Muscle of back (tissue), 13 donors: ENCODE measurements around the gene RHOD. TPM values are rescaled to one million over a fixed set of nuclear protein-coding genes. Genes with fewer than 3 reads are reported as not detected.
A peak's percentile ranks its signal among the peaks of the same experiment; 100 is the strongest.

Experiments used
- DNase-seq, 3 donors: peaks; one replicate each; pipeline versions ENCODE4 v3.0.0 to v3.0.0-alpha.2; 2013
- long read RNA-seq, 9 donors: transcript quantifications; one replicate each; lab custom pipeline, GENCODE V29; 2026
- polyA plus RNA-seq, 10 donors: library from polyadenylated mRNA; unstranded; fragments of 120-200 nt; gene quantifications; one replicate each; pipeline ENCODE4 v1.2.1, GENCODE V29; 2013; ENCODE audit not compliant: insufficient read length in 10 of 10

Gene RHOD
- polyA plus RNA-seq: 10 to 100 TPM in 8 of 10 donors, 1 to 10 TPM in 2; 9.4 to 18.4 (median 14.3) TPM
- long read RNA-seq, donor 1, transcript RHOD-201 (5 exons, 1,129 nt): major isoform, 8 of 8 reads
- long read RNA-seq, donor 1, partial matches to known transcripts: 0 of 8 reads
- long read RNA-seq, donor 1, other reads (novel, unspliced or antisense): 0 of 8 reads
- long read RNA-seq, donor 2, transcript RHOD-201 (5 exons, 1,129 nt): major isoform, 5 of 5 reads
- long read RNA-seq, donor 2, partial matches to known transcripts: 0 of 5 reads
- long read RNA-seq, donor 2, other reads (novel, unspliced or antisense): 0 of 5 reads
- long read RNA-seq, donor 3: 0 reads
- long read RNA-seq, donor 4, transcript RHOD-201 (5 exons, 1,129 nt): major isoform, 8 of 8 reads
- long read RNA-seq, donor 4, partial matches to known transcripts: 0 of 8 reads
- long read RNA-seq, donor 4, other reads (novel, unspliced or antisense): 0 of 8 reads
- long read RNA-seq, donor 5, transcript RHOD-201 (5 exons, 1,129 nt): major isoform, 10 of 10 reads
- long read RNA-seq, donor 5, partial matches to known transcripts: 0 of 10 reads
- long read RNA-seq, donor 5, other reads (novel, unspliced or antisense): 0 of 10 reads
- long read RNA-seq, donor 6, transcript RHOD-201 (5 exons, 1,129 nt): major isoform, 9 of 16 reads
- long read RNA-seq, donor 6, partial matches to known transcripts: 7 of 16 reads
- long read RNA-seq, donor 6, other reads (novel, unspliced or antisense): 0 of 16 reads
- long read RNA-seq, donor 7, transcript RHOD-201 (5 exons, 1,129 nt): major isoform, 8 of 8 reads
- long read RNA-seq, donor 7, partial matches to known transcripts: 0 of 8 reads
- long read RNA-seq, donor 7, other reads (novel, unspliced or antisense): 0 of 8 reads
- long read RNA-seq, donor 8, partial matches to known transcripts: 0 of 4 reads
- long read RNA-seq, donor 8, other reads (novel, unspliced or antisense): 0 of 4 reads
- long read RNA-seq, donor 9: 0 reads

GRCh38 chr11:67056267-67057204, at the start of gene RHOD:
RHOD (plus strand) TSS chr11:67056847; CDS start chr11:67056903, 56 bp downstream.
- peak in 1 of 3 donors; percentile 64 for DNase-seq

GRCh38 chr11:67007126-67007525, 49.5 kb upstream of the RHOD start:
- DNase-seq: no peak

GRCh38 chr11:67010296-67010905, 46.2 kb upstream of the RHOD start:
- no peak for DNase-seq

GRCh38 chr11:67013511-67014045, 43.1 kb upstream of the RHOD start:
- DNase-seq: no peak

- no peak for DNase-seq
These were observed 42.3 kb upstream of the RHOD start for GRCh38 chr11:67014343-67014742.

GRCh38 chr11:67015048-67015447, 41.6 kb upstream of the RHOD start:
- DNase-seq: no peak

- no peak for DNase-seq
These were observed 40.1 kb upstream of the RHOD start for GRCh38 chr11:67016550-67016949.

GRCh38 chr11:67020949-67021348, 35.7 kb upstream of the RHOD start:
- no peak for DNase-seq

- DNase-seq: peak in 1 of 3 donors; percentile 12
These were observed 34.2 kb upstream of the RHOD start for GRCh38 chr11:67022341-67022933.

- peak in 1 of 3 donors; percentile 33 for DNase-seq
These were observed 33.4 kb upstream of the RHOD start, which contains the start of gene SYT12 for GRCh38 chr11:67022961-67023956. SYT12 (plus strand) TSS chr11:67023134; CDS start chr11:67030145, 7,011 bp downstream.

- no peak for DNase-seq
These were observed 32.7 kb upstream of the RHOD start for GRCh38 chr11:67023957-67024353.

- no peak for DNase-seq
These were observed 32.2 kb upstream of the RHOD start for GRCh38 chr11:67024410-67024809.

GRCh38 chr11:67024966-67025365, 31.7 kb upstream of the RHOD start:
- DNase-seq: no peak

- no peak for DNase-seq
These were observed 30.9 kb upstream of the RHOD start for GRCh38 chr11:67025750-67026149.

GRCh38 chr11:67026941-67027340, 29.7 kb upstream of the RHOD start:
- no peak for DNase-seq

GRCh38 chr11:67027483-67027930, 29.1 kb upstream of the RHOD start:
- no peak for DNase-seq

GRCh38 chr11:67027943-67028542, 28.6 kb upstream of the RHOD start:
- DNase-seq: no peak

- no peak for DNase-seq
These were observed 27.5 kb upstream of the RHOD start for GRCh38 chr11:67029146-67029545.
